Measurements from ENCODE around the gene GTF2IRD1. TPM values are rescaled to one million over a fixed set of nuclear protein-coding genes. Genes with fewer than 3 reads are reported as not detected.
"Not testable (repeated sequence)": the region's sequence is repeated elsewhere in the genome, so short reads cannot be mapped to it uniquely, and the experiment has no call there.

GTF2IRD1 gene
- total RNA-seq, 4 donors from 2014 or later = 42.9 to 109 (median 77.0) TPM

DNA sequence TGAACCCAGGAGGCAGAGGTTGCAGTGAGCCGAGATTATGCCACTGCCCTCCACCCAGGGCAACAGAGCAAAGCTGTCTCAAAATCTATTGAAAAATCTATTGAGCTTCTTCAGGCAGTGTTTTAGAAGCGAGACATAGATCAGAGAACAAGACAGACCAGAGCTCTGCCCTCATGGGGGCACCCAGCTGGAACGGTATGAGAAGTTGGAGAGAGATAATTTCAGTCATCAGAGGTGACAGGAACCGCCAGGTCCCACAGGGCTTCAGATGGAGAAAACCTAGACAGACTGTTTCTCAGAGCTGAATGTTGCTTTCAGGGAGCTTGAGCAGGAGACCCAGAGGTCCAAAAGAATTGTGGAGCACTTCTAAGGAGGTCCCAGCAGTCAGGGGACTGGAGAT, 14.2 kb upstream of the GTF2IRD1 start:
- no peak overlapping the region for H3K4me3 ChIP-seq
- ATAC-seq (no peak), DNase-seq (no peak)
- H3K9me3 ChIP-seq = no peaks in the 10 kb centered on the region
- no peaks in the 10 kb centered on the region for H3K36me3 ChIP-seq
- TF ChIP-seq, protein P1, sequence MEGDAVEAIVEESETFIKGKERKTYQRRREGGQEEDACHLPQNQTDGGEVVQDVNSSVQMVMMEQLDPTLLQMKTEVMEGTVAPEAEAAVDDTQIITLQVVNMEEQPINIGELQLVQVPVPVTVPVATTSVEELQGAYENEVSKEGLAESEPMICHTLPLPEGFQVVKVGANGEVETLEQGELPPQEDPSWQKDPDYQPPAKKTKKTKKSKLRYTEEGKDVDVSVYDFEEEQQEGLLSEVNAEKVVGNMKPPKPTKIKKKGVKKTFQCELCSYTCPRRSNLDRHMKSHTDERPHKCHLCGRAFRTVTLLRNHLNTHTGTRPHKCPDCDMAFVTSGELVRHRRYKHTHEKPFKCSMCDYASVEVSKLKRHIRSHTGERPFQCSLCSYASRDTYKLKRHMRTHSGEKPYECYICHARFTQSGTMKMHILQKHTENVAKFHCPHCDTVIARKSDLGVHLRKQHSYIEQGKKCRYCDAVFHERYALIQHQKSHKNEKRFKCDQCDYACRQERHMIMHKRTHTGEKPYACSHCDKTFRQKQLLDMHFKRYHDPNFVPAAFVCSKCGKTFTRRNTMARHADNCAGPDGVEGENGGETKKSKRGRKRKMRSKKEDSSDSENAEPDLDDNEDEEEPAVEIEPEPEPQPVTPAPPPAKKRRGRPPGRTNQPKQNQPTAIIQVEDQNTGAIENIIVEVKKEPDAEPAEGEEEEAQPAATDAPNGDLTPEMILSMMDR (IDR thresholded peaks at IDR 0.05 in 4 of 5, conservative IDR thresholded peaks at IDR 0.05 in 1 of 5) = no peak
- no peak for TF ChIP-seq POLR2A (IDR thresholded peaks at IDR 0.05)
- in situ Hi-C loops (cut with MboI; ENCODE audit: low sequenced_read_pairs in 4 of 4) = loop anchor here in 1 of 4 donors (25.0 kb wide), 2 partner anchors 98 to 598 kb away; no protein-coding TSS in a partner anchor
- no peak overlapping the region for H3K27ac ChIP-seq
- no peaks in the 10 kb centered on the region for H3K27me3 ChIP-seq
- H3K4me1 ChIP-seq = no peaks in the 10 kb centered on the region
- intact Hi-C loops (cut with DNase I; ENCODE audit: low total_unique reads) = no loop called here

DNA sequence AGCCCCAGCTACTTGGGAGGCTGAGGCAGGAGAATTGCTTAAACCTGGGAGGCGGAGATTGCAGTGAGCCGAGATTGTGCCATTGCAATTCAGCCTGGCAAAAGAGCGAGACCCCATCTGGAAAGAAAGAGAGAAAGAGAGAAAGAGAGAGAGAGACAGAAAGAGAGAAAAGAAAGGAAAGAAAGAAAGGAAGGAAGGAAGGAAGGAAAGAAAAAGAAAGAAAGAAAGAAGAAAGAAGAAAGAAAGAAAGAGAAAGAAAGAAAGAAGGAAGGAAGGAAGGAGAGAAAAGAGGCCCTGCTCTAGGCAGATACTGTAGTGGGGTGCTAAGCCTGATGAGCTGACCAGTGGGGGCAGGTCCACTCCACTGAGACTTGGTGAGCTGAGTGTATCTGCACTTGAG, 13.6 kb upstream of the GTF2IRD1 start:
- intact Hi-C loops (cut with DNase I; ENCODE audit: low total_unique reads); ATAC-seq: not testable (repeated sequence)

DNA sequence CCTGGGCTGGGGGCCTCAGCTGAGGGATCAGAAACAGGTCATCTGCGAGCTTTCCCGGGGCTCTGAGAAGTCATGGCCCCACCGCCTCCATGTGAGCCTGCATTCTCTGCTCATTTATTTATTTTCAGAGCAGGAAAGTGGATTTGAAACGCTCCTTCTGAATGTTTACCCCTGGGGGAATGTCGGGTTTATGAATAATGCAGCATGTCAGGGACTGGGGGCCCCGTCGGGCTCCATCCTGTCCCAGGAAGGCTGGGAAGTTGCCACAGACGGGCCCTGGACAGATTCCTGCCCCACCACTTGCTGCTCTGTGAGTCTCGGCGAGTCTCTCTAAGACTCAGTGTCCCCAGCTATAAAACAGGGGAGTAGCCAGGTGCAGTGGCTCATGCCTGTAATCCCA, 11.9 kb upstream of the GTF2IRD1 start:
- in situ Hi-C loops (cut with MboI; ENCODE audit: low sequenced_read_pairs in 4 of 4) = loop anchor here in 2 of 4 donors (5.0 to 25.0 kb wide), 3 partner anchors 70 to 596 kb away; no protein-coding TSS in a partner anchor
- no peak for DNase-seq
- Histone ChIP-seq H3K27ac (no peak overlapping the region), H3K9me3 (no peaks in the 10 kb centered on the region), H3K27me3 (no peaks in the 10 kb centered on the region), H3K4me1 (no peaks in the 10 kb centered on the region), H3K4me3 (no peak overlapping the region), H3K36me3 (no peaks in the 10 kb centered on the region)
- ATAC-seq = no peak
- intact Hi-C loops (cut with DNase I; ENCODE audit: low total_unique reads) = no loop called here
- TF ChIP-seq, protein P1 (IDR thresholded peaks at IDR 0.05 in 4 of 5, conservative IDR thresholded peaks at IDR 0.05 in 1 of 5) = no peak
- no peak for TF ChIP-seq POLR2A (IDR thresholded peaks at IDR 0.05)

More for the DNA sequence above, 13.6 kb upstream of the GTF2IRD1 start:
- not testable (repeated sequence) for DNase-seq, H3K27me3 ChIP-seq, H3K4me1 ChIP-seq, H3K27ac ChIP-seq, H3K36me3 ChIP-seq, H3K9me3 ChIP-seq, H3K4me3 ChIP-seq
- in situ Hi-C loops (cut with MboI; ENCODE audit: low sequenced_read_pairs in 4 of 4) = loop anchor here in 2 of 4 donors (5.0 to 25.0 kb wide), 3 partner anchors 72 to 597 kb away; no protein-coding TSS in a partner anchor

DNA sequence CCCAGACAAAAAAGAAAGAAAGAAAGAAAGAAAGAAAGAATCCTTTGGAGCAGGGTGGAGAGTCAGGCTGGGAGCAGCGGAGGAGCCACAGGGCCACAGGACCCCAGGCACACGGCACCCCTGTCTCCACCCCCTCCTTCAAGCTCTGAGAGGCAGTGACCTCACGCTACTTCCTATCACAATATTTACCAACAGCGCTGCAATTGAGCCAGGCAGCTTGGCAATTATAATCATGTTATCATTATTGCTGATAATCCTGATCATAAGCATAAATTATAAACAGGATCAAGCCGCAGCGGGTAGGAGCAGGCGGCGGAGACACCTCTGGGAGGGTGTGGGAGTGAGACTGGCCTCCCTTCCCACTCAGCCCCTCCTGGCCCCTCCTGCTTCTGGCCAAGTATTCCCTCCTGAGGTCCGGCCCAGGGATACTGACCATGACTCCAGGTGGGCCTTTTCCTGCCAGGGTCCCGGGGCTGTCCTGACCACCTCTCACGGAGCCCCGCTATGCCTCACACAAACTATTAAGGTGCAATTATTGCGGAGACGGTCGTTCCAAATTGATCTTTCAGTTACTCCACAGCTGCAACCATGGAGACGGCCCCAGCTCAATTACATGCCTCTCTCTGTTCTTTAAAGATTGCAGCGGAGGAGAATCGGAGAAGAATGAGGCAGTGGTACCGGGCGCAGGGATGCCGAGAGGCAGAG, 10.0 kb upstream of the GTF2IRD1 start:
- Histone ChIP-seq H3K4me3 (no peak overlapping the region), H3K27ac (no peak overlapping the region), H3K9me3 (no peaks in the 10 kb centered on the region), H3K4me1 (no peaks in the 10 kb centered on the region), H3K27me3 (no peaks in the 10 kb centered on the region), H3K36me3 (no peaks in the 10 kb centered on the region)
- DNase-seq (no peak), ATAC-seq (no peak)
- in situ Hi-C loops (cut with MboI; ENCODE audit: low sequenced_read_pairs in 4 of 4) = loop anchor here in 2 of 4 donors (5.0 to 25.0 kb wide), 3 partner anchors 69 to 594 kb away; no protein-coding TSS in a partner anchor
- intact Hi-C loops (cut with DNase I; ENCODE audit: low total_unique reads) = no loop called here
- TF ChIP-seq, protein P1 (IDR thresholded peaks at IDR 0.05 in 4 of 5, conservative IDR thresholded peaks at IDR 0.05 in 1 of 5) = no peak
- TF ChIP-seq POLR2A (IDR thresholded peaks at IDR 0.05) = no peak

DNA sequence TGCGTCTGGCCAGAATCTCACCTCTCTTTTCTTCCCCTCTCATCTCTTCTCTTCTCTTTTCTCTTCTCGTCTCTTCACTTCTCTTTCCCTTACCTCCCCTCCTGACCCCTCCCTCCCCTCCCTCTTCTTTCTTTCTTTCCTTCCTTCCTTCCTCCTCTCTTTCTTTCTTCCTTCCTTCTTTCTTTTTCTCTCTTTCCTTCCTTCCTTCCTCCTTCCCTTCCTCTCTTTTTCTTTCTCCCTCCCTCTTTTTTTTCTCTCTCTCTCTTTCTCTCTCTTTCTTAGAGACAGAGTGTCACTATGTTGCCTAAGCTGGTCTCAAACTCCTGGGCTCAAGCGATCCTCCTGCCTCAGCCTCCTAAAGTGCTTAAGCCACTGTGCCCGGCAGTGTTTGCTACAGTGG, 4.6 kb upstream of the GTF2IRD1 start:
- intact Hi-C loops (cut with DNase I; ENCODE audit: low total_unique reads) (loop anchor here (2.0 kb wide), 1 partner anchor 120 kb away; no protein-coding TSS in a partner anchor), in situ Hi-C loops (cut with MboI; ENCODE audit: low sequenced_read_pairs in 4 of 4) (loop anchor here in 2 of 4 donors (5.0 to 25.0 kb wide), 3 partner anchors 33 to 588 kb away; no protein-coding TSS in a partner anchor)
- Histone ChIP-seq H3K27me3 (no peaks in the 10 kb centered on the region), H3K27ac (peak overlapping the region in 1 of 4 donors; percentile 21), H3K4me1 (peaks cover 0 to 9% of the 10 kb centered on the region in 2 donors), H3K9me3 (no peaks in the 10 kb centered on the region), H3K4me3 (no peak overlapping the region), H3K36me3 (no peaks in the 10 kb centered on the region)
- no peak for TF ChIP-seq POLR2A (IDR thresholded peaks at IDR 0.05)
- TF ChIP-seq, protein P1 (IDR thresholded peaks at IDR 0.05 in 4 of 5, conservative IDR thresholded peaks at IDR 0.05 in 1 of 5) = no peak
- ATAC-seq = no peak
- DNase-seq = no peak

Data from gastrocnemius medialis (tissue), 4 donors.